ENCODE data around the gene GJD3.

DNA sequence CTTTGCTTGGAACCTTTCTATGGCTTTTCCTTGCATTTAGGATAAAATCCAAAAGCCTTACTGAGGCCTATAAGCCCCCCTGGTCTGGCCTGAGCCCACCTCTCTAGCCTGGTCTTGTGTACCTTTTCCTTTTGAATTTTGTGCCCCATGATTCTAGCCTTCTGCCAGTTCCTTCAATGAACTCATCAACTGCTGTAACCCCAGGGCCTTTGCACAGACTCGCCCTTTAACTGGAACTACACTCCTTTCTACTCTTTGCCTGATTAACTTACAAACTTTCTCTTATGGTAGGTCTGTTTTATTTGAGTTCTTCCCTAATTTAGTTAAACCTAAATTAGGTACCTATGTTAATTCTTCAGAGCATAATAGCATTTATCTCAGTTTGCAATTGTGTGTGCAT lies 24.2 kb downstream of the GJD3 start:
- TF ChIP-seq POLR2AphosphoS5 (IDR thresholded peaks at IDR 0.05; ENCODE audit: low read depth, low read length), result no peak
- TF ChIP-seq SIN3A (IDR thresholded peaks at IDR 0.05; ENCODE audit: borderline replicate concordance, insufficient read depth, low read depth, low read length), result no peak
- TF ChIP-seq, protein P1, sequence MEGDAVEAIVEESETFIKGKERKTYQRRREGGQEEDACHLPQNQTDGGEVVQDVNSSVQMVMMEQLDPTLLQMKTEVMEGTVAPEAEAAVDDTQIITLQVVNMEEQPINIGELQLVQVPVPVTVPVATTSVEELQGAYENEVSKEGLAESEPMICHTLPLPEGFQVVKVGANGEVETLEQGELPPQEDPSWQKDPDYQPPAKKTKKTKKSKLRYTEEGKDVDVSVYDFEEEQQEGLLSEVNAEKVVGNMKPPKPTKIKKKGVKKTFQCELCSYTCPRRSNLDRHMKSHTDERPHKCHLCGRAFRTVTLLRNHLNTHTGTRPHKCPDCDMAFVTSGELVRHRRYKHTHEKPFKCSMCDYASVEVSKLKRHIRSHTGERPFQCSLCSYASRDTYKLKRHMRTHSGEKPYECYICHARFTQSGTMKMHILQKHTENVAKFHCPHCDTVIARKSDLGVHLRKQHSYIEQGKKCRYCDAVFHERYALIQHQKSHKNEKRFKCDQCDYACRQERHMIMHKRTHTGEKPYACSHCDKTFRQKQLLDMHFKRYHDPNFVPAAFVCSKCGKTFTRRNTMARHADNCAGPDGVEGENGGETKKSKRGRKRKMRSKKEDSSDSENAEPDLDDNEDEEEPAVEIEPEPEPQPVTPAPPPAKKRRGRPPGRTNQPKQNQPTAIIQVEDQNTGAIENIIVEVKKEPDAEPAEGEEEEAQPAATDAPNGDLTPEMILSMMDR (IDR thresholded peaks at IDR 0.05), result no peak
- TF ChIP-seq, protein P2, sequence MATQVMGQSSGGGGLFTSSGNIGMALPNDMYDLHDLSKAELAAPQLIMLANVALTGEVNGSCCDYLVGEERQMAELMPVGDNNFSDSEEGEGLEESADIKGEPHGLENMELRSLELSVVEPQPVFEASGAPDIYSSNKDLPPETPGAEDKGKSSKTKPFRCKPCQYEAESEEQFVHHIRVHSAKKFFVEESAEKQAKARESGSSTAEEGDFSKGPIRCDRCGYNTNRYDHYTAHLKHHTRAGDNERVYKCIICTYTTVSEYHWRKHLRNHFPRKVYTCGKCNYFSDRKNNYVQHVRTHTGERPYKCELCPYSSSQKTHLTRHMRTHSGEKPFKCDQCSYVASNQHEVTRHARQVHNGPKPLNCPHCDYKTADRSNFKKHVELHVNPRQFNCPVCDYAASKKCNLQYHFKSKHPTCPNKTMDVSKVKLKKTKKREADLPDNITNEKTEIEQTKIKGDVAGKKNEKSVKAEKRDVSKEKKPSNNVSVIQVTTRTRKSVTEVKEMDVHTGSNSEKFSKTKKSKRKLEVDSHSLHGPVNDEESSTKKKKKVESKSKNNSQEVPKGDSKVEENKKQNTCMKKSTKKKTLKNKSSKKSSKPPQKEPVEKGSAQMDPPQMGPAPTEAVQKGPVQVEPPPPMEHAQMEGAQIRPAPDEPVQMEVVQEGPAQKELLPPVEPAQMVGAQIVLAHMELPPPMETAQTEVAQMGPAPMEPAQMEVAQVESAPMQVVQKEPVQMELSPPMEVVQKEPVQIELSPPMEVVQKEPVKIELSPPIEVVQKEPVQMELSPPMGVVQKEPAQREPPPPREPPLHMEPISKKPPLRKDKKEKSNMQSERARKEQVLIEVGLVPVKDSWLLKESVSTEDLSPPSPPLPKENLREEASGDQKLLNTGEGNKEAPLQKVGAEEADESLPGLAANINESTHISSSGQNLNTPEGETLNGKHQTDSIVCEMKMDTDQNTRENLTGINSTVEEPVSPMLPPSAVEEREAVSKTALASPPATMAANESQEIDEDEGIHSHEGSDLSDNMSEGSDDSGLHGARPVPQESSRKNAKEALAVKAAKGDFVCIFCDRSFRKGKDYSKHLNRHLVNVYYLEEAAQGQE (IDR thresholded peaks at IDR 0.05; ENCODE audit: insufficient read depth in 1 of 2, low read depth in 2 of 2, low read length in 1 of 2), result no peak
